ENCODE results near the gene SLITRK3.

Gene SLITRK3

DNA sequence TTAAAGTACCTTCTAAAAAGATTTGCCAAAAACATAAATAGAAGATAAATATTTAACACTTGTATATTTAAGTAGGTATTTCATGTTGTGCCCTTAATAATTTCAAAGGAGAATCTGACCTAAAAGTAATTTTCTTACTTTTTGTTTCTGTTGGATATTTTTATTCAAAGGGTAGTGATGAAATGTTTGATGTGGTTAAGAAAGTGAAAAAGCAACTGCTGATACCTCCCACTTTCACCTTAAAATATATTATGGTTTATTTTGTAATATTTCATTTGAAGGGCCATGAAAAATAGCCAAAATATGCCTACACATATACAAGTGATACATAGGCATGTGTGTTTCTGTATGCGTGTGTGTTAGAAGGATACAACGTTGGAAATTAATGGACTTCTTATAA, 5.8 kb upstream of the SLITRK3 start:
- TF ChIP-seq, protein P1, sequence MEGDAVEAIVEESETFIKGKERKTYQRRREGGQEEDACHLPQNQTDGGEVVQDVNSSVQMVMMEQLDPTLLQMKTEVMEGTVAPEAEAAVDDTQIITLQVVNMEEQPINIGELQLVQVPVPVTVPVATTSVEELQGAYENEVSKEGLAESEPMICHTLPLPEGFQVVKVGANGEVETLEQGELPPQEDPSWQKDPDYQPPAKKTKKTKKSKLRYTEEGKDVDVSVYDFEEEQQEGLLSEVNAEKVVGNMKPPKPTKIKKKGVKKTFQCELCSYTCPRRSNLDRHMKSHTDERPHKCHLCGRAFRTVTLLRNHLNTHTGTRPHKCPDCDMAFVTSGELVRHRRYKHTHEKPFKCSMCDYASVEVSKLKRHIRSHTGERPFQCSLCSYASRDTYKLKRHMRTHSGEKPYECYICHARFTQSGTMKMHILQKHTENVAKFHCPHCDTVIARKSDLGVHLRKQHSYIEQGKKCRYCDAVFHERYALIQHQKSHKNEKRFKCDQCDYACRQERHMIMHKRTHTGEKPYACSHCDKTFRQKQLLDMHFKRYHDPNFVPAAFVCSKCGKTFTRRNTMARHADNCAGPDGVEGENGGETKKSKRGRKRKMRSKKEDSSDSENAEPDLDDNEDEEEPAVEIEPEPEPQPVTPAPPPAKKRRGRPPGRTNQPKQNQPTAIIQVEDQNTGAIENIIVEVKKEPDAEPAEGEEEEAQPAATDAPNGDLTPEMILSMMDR (conservative IDR thresholded peaks at IDR 0.05; ENCODE audit: low read depth): no peak
- POLR2A ChIA-PET (ENCODE audit: low non-redundant PET): no interaction called here

GRCh38 chr3:165197481-165197800, 1.3 kb upstream of the SLITRK3 start:
- TF ChIP-seq, protein P1 (conservative IDR thresholded peaks at IDR 0.05; ENCODE audit: low read depth): no peak
- H3K27ac ChIP-seq: no peak overlapping the region
- no peak for DNase-seq (ENCODE audit: low spot score)
- CTCF ChIA-PET: no interaction called here
- POLR2A ChIA-PET (ENCODE audit: low non-redundant PET): no interaction called here

More for the DNA sequence above, 5.8 kb upstream of the SLITRK3 start:
- DNase-seq (ENCODE audit: low spot score): no peak
- CTCF ChIA-PET: interaction anchor here (0.6 kb wide), 1 partner anchor 1210 kb away, joined by 6 read pairs; no protein-coding TSS in a partner anchor
- H3K27ac ChIP-seq: no peak overlapping the region

DNA sequence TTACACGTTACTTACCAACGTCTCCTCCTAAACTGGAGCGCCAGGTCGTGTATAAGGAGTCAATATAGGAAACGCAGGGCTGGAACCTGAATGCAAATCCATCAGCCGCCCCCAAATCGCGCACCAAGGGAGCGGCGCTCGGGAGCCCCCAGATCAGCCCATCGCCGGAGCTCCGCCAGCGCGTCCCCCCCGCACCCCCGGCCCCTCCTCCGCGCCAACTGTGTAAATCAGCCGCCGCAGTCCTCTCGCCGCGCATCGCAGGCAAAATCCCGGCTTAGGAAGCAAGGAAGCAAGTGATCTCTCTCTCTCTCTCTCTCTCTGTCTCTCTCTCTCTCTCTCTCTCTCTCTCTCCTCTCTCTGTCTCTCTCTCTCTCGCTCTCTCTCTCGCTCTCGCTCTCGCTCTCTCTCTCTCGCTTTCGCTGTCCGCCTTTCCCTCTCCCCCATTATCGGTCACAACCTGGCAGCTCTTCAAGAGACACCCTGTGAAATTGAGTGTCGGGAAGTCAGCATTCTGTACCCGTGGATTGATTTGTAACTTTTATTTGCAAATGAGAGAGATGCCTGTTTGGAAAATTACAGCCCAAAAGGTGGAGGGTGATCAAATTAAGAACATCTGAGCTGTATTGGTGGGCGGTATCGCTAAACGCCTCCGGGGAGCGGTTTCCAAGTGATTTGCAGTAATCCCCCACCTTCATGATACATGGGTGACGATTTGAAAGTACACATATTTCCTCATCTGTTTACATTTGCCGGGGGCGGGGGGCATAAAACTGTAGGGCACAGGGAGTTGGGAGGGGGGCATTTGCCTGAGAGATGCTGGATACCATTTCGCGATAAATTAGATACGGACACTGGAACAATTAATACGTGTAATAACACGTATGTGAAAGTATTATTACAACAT, 645 bp upstream of the SLITRK3 start:
- no peak overlapping the region for H3K27ac ChIP-seq
- no peak for DNase-seq (ENCODE audit: low spot score)
- ChIA-PET CTCF (interaction anchor here (0.7 kb wide), 1 partner anchor 930 kb away, joined by 3 read pairs; no protein-coding TSS in a partner anchor), POLR2A (ENCODE audit: low non-redundant PET) (no interaction called here)
- TF ChIP-seq, protein P1 (conservative IDR thresholded peaks at IDR 0.05; ENCODE audit: low read depth): no peak

GRCh38 chr3:165195241-165195639, 944 bp downstream of the SLITRK3 start:
- no peak for DNase-seq (ENCODE audit: low spot score)
- TF ChIP-seq, protein P1 (conservative IDR thresholded peaks at IDR 0.05; ENCODE audit: low read depth): no peak
- POLR2A ChIA-PET (ENCODE audit: low non-redundant PET): no interaction called here
- H3K27ac ChIP-seq: no peak overlapping the region
- CTCF ChIA-PET: interaction anchor here (0.8 kb wide), 1 partner anchor 389 kb away, joined by 5 read pairs; no protein-coding TSS in a partner anchor

DNA sequence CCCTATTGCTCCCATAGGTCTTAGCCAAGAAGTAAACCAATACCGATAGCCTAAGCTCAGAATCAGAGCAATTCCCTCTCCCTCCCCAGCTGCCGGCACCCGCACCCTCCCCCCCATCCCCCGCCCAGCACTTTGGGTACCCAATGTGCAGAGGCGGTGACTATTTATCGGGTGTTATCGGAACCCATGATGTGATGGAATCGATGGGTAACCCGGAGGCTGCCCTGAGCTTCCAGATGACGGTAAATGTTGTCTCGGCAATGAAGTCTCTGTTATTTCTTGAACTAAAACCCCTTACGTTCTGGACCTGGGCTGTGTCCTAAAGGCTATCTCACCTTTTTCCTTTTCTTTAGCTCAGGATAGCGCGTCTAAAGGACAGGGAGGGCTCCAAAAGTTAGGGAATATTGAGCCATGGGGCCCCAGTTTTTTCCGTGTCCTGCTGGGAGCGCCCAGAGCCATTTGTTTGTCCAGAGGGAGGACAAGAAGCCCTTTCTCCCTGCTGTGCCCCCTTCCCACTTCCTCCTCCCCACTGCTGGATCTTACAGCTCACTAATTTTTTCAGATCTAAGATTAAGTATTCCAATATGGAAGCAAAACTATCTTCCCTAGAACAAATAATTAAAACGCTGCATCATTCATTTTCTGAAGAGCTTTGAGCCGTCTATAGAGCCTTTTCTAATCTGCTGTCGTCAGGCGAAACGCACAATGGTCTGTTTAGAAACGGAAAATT, 1.5 kb downstream of the SLITRK3 start:
- TF ChIP-seq, protein P1 (conservative IDR thresholded peaks at IDR 0.05; ENCODE audit: low read depth): no peak
- CTCF ChIA-PET: interaction anchor here (0.6 kb wide), 1 partner anchor 1309 kb away, joined by 3 read pairs; no protein-coding TSS in a partner anchor
- POLR2A ChIA-PET (ENCODE audit: low non-redundant PET): no interaction called here
- no peak for DNase-seq (ENCODE audit: low spot score)
- H3K27ac ChIP-seq: no peak overlapping the region

DNA sequence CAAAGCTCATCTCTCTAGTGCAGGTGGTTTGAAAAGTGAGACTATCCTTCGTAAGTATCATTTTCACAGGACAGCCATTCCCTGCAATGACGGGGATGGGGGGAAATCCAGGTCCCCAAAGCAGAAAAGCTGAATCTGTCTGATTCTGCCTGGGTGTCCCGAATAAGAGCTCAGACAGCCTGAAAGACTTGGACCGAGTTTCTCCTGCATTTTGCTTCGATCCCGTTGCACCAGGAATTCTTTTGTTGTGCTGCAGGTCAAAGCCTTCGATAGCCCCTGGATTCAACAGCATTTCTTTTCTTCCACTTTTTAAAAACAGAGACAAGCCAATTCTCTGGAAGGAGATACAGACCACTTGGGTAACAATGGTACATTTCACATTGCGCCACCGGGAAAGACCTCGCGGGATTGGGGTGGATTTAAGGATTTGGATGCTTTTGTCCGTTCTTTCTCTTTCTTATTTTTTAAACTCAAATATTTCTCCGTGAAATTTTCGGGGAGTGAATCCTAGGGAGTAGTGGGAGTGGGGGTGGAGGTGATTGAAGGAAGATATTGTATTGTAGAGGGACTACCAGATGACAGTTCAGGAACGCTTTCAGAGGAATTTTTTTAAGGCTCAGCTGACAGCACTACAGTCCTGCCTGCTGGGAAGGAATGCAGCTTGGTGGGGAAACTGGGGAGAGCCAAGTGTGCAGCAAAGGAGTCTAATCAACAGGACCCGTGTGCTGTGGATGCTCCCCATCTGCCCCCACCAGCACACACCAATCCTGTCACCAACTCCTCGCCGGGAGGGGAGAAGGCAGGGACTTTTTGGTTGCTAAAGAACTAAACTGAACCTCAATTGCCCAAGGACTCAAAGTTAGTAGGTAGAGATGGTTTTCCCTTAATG, 2.6 kb downstream of the SLITRK3 start:
- ChIA-PET CTCF (interaction anchor here (0.6 kb wide), 2 partner anchors 49 to 655 kb away, joined by 3 to 6 read pairs; no protein-coding TSS in a partner anchor), POLR2A (ENCODE audit: low non-redundant PET) (no interaction called here)
- no peak overlapping the region for H3K27ac ChIP-seq
- no peak for DNase-seq (ENCODE audit: low spot score)
- TF ChIP-seq, protein P1 (conservative IDR thresholded peaks at IDR 0.05; ENCODE audit: low read depth): no peak
